NCI-H128 (cell line): Measurements from ENCODE around the gene ATP8A2.

Experiments used
- DNase-seq: peaks from one replicate; lab custom pipeline; 2025; ENCODE audit not compliant: unreplicated experiment; lab: John Stamatoyannopoulos, UW

Gene ATP8A2

DNA sequence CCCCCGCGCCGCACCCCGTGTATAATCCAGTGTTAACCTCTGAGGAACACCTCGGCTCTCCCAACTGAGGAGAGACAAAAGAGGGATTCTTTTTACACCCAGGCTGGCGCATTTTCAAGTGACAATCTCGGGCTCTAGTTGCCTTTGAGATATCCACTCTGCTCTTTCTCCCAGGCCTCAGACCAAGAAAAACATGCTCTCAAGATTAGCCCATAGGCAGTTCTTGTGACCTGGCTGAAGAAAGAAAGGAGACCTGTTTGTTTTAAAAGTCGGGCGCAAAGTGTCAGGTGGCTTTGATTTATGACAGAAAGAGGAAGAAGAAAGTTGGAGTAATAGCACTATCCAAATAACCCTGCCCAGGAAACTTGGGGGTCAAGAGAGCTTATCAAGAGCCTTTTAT, 652.8 kb downstream of the ATP8A2 start:
- no peak for DNase-seq

DNA sequence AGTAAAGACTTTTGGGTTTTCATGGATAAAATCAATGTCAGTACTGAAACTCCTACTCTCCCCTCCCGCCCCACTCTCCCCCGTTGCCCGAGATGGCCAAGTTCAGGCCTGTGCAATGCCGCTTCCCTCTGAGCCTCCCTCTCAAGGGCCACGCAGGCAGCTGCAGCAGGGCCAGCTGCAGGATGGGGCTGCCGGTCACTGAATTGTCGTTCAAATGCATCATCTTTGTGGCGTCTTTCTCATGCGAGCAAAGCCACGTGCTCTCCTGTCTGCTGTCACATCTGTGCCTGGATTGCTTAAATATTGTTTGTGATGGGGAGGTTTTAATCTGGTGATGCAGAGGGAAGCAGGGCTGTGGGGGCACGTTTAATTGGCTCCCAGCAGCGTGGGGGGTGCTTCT, 653.4 kb downstream of the ATP8A2 start:
- DNase-seq: no peak

DNA sequence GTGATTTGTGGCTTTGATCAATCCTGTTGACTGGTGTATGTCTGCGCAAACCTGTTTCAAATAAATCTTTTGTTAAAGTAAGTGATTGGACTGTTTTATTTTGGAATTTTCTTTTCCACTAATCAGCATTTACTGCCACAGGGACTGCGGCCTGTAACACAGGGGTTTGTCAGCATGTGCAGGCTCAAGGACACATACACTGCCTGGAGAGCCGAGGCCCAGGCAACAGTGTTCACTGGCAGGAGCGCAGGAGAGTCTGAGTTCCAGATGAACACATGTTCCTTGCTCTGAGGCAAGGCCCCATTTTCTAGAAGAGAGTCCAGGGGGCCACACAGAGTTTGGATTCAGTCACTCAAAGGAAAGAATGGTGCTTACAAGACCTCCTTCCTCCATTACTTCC, 654.0 kb downstream of the ATP8A2 start:
- DNase-seq: no peak

DNA sequence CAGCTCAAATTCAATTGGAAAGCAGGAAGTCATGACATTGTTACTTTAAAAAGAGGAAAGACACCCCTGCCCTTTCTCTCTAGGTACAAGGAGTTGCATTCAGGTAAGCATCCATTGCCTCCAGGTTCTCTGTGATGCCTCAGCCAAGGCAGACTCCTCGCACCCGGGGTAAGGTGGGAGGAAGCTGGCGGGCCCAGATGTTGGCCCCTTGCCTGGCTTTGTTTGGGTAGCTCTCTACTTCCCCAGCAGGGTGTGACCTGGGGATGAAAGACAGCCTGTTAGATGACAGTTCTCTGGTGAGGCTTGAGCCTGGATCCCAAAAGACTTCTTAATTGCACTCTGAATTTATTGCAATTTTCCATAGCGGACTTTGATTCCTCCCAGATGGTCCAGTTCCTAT, 654.4 kb downstream of the ATP8A2 start:
- DNase-seq: no peak

DNA sequence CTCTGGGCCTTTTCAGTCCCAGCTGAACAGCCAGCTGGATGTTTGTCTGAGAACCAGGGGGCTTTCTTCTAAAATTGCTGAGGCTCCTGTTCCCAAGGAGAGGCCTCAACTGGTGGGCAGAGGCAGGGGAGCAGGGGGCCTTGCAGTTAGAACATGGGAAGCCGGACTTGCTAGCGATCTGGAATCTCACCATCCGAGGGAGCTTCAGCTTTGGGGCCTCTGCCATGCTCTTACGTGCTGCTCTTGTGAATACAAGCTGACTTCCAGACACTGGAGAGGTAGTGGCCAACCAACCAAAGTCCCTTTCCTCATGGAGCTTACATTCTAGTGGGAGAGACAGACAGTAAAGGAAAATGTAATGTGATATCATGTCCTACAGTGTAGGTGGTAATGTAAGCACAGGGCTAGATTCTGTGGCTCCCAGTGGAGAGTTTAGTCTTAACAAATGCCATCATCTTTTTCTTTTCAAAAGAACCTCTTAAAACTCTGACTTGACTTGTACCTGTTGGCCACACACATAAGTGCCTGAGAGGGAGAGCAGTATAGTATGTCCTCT, 657.9 kb downstream of the ATP8A2 start:
- DNase-seq: no peak

DNA sequence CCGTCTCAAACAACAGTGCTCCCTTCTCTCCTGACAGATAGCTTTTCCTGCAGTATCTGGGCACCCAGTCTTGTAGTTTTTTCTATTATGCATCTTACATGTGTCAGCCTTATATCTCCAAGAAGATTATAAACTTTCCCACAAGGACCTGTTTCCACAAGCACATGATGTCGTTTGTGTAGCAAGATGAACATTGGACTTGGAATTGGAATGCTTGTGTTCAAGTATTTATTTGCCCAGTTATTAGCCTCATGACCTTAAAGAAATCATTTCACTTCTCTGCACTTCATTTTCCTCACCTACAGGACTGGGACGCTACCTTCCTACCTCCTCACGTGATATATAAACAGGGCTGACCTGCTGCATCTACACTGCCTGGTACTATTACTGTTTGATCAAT, 658.6 kb downstream of the ATP8A2 start:
- no peak for DNase-seq

DNA sequence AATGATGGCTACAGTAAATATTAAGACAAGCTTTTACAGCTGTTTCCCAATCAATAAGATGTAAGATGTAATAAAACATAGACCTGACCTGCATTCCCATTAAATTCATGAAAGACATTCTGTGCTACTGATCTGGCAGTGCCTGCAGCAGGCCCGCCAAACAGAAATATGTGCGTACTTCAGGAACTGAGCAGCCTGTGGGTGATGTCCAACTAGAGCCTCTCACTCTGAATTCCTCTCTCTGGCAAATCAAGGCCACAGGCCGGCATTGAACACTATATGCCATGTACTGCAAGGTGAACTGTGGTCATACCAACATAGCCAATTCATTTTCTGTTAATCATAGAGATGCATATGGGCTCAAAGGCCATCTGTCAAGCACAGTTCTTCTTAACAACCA, 662.2 kb downstream of the ATP8A2 start:
- DNase-seq: no peak

DNA sequence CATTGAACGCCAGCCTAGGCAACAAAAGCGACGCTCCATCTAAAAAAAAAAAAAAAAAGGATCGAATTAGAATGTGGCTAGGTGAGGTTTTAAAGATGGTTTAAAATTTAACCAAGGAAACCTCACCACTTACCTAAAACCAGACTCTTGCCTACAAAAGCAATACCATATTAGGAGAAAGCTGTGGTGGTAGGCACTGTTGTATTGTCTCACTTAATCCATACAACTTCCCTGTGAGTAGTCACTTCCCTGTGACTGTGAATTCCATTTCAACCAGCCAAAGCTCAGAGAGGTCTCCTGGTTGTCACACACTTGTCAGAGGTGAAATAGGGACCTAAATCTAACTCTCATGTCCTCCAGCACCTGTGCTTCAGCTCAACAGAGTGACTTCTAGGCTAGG, 664.6 kb downstream of the ATP8A2 start:
- DNase-seq: no peak

DNA sequence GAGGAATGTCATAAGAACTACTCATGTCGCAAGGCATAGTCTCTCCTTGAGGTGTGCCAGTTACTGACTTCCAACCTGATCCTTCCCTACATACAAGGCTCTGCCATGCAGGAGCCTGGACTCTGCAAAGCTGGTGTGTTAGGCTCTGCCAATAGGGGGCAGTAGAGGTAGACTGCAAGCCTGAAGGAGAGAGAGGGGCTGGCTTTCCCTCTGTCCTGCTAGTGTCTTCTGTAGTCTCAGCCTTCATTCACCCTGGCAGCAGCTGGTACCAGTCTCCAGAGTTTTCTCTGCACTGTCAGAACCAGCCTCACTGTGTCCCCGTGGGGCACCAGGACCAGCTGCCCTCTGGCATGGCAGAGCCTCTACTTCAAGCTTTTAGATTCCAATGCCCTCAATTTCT, 665.5 kb downstream of the ATP8A2 start:
- DNase-seq: no peak

DNA sequence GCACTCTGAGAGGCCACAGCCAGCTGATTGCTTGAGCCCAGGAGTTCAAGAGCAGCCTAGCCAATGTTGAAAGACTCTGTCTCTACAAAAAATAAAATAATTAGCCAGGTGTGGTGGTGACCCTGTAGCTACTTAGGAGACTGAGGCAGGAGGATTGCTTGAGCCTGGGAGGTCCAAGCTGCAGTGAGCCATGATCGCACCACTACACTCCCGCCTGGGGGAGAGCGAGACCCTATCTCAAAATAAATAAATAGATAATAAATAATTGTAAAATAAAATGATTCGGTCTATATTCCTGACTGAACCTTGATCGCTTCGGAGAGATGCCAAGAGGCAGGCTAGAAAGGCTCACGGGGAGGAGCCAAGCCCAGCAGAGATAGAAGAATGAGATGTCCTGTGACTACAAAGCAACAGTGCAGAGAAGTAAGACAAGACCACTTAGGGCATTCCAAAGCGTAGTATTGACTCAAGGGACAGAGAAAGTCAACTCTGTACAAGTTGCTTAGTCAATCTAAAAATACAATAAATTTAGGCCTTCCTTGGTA, 667.2 kb downstream of the ATP8A2 start:
- DNase-seq: no peak

DNA sequence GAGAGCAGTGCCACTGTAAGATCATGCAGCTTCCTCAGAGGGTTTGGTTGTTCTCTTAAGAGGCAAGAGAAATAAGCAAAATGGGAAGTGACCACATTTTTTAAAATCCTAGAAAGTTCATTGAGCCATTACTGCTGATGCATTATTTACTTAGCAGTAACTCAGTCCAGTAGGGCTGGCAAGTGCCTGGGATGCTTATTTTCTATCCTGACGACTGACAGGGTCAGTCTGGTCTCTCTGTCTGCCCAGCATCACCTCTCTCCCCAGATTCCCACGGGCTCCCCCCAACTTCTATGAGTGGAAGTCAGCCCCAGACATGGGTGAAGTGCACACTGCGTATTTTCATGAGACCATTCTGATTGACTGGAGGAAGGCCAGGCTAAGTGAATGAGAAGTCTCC, 669.7 kb downstream of the ATP8A2 start:
- DNase-seq: no peak

DNA sequence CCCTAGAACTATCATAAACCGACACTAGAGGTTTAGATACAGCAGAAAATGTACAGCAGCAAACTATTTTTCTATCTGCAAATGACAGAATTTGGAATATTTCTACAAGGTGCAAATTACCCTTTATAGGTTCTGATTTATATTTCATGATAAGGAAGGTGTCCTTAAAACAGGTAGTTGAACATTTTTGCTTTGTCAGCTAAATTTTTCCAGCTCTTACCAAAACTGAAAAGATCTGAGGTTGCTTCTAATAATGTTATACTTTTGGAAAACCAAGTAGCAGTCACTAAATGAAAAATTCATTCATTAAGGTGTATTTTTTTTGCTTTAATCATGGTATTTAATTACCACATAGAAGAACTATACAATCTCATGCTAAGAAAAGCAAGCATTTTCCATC, 671.0 kb downstream of the ATP8A2 start:
- DNase-seq: no peak

DNA sequence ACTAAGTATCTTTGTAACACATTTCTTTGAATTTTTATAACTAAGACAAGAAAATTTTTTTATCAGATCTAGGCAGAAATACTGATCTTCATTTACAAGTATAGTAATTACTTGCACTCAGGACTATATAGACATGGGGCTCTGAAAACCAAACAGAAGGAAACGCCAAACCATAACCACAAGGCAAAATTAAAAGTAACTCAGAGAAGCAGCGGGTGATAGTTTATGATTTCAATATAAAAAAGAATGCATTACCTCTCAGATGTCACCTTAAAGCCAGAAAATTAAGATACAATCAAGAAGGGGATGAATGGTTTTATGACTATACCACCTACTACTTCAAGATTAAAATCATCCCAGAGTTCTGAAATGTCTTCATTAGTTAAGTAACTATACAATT, 673.4 kb downstream of the ATP8A2 start:
- no peak for DNase-seq

DNA sequence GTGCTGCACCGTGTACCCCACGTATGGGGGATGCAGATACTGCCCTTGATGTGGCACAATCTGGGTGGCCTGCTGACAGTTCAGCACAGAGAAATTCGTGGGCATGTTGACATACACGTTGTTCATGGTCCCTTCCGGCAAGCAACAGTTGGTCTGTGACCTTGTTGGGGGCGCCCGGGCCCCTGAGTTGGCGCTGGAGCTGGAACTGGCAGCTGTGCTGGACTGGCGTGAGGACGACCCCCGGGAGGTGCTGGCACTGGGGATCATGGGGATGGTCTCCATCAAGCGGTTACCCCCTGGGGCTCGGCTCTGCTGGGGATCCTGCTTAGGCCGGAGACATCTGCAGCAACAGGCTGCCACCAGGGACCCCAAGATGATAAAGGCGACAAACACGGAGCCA, 674.9 kb downstream of the ATP8A2 start:
- DNase-seq: no peak

DNA sequence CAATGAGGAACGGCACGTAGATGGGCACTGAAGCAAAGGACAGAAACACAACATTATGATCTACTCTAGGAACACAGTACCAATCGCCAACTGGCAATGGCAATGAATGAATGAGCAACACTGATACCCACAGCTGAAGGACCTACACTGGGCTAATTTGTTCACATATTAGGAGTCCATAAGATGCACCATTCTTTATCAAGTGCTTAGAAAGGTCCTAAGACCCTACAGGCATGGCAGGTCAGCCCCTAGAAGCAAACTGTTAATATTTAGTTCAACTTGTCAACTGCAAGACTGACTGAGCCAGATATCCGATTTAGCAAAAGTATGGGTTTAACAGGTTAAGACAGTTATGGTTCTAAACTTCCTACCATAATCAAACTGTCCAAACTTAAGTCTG, 675.3 kb downstream of the ATP8A2 start:
- no peak for DNase-seq

DNA sequence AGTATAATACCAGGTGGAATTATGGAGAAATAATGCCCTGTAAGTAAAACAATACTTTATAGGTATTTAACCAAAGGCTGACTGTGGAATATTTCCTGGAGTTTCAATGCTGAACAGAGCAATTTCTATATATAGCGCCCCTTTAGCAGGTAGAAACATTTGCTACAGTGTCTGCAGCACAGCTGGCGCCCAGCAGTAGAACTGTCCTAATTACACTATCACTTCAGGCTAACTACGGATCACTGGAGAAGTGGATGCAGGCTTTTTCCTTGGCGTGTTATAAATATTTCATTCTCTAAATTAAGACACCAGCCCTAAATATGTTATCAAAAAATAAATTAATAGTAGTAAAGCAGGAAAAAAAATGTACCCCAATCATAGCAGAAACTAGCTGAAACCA, 677.0 kb downstream of the ATP8A2 start:
- DNase-seq: no peak

DNA sequence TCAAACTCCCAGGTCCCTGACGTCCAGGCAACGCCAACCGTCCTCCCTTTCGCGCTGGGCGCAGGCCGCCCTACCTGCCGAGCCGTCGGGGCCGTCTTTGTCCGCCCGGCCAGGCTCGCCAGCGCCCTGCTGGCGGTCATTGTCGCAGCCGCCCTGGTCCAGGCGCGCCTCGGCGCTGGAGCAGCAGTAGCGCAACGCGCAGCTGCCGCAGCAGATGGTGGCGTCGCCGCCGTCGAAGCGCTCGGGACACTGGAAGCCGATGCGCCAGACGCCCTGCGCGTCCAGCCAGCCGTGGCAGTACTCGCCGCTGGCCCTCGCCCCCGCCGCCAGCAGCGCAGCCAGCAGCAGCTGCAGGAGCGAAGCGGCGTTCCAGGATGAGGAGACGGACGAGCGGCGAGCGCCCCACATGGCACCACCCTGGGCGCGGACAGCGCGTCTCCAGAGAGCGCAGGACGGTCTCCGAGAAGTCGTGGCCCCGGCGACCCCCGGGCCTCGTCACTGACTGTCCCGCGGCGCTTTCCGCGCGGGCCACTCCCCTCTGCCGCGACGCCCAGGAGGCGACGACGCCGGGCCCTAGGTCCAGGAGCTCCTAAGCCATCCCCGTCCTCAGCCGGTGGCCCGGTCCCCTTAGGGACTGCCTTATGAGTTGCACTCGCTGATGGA, 678.9 kb downstream of the ATP8A2 start:
- no peak for DNase-seq

DNA sequence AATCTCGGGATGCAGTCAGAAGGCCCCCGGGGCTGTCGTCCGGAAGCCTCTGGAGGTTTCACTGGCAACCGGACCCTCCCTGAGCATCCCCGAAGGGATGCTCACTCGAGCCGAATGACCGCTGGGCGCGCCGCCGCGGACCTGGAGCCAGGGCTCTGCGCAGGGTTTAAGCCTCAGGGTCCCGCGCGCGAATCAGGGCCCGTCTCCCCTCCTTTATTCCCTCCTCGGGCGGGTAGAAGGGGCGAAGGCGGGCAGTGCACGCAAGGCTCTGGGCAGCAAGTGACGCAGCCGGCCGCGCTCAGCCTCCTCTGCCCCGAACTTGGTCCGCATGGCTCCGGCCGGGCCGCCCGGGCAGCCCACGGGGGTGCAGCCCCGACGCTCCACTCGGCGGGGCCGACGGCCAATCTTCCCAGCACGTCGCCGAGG, 679.5 kb downstream of the ATP8A2 start:
- no peak for DNase-seq

DNA sequence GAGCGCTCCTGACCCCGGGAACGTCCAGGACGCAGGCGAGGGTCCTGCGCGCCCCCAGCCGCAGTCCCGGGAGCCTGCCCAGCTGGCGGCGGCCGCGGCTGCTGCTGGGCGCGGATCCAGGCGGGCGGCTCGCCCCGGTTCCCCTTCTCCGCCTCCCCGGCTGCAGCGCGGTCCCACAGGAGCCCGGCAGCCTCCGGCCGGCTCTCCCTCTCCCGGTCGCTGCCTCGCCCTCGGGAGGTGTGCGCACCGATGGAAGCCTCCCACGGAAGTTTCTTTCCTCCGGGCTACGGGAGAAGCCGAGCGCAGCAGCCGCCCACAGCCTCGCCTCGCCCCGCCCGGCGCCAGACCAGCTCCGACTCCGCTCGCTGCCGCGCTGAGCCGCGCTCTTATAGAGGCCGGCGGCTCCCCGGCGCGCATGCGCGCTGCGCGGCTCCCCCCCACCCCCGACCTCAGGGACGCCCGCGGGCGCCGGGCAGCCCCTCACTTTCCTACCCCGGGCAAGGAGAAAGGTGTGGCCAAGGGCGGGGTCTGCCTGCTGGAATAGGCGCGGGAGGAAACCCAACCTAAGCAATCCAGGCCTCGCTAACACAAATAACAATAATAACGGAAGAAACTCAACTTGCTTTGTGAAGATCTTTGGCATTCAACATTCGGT, 680.0 kb downstream of the ATP8A2 start, which contains the start of gene SHISA2:
TSS of gene SHISA2 (minus strand) at position 360 of the 655 bp plus-strand sequence. CDS start 1,041 bp downstream, outside the sequence.
- DNase-seq: no peak

DNA sequence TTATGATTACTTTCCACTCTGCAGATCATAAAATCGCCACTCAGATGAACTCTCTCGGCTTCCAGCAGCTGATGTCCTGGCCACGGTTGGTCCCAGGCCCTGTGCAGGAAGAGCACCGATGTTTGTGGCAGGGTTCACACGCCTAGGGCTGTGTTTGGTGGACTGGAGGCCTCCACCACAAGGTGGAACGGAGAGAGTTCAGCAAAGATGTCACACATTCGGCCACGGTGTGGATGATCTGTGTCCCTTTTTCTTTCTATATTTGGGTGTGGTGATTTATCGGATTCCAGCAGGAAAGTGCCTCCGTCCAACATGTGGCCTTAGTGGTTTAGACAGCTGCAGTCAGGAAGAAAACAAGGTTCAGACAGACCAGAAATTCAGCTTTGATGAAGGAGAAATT, 680.6 kb downstream of the ATP8A2 start:
- no peak for DNase-seq

DNA sequence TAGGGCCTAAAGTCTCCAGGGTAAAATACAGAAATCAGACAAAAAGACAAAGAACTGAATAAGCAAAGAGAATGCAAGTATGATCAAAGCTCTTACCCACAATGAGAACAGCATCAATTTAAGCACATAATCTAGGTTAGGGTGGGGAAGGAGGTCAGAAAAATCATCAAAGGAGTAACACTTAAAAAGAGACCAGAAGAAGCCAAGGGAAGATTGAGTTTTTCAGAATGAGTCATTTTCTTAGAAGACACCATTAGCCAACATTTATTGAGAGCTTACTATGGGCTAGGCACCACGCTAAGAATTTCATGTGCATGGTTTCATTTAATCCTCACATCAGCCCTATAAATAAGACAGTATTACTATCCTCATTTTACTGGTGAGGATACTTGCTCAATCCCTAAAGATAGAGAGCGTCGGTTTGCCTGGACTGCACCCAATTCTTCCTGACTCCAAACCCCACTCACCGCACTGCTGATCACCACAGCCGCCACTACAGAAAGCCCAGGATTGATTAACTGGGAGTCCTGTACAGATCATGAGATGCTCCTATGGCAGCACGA, 681.7 kb downstream of the ATP8A2 start:
- no peak for DNase-seq

DNA sequence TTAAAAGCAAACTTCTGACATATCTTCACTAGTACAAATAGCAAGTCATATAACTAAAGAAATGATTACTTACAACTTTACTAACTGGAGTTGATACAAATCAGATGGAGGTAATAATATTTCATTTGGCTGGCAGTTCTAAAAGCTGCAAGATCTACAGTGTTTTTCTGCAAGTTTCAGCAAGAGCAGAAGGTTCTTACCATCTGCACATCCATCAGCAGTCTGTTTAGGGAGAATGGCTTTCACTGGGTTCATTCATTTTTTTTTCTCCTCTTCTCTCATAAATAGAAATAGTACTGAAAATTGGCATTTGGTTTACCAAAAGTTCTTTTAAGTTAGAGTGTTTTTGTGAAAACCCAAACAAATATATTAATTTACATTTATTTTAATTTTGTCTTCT, 683.1 kb downstream of the ATP8A2 start:
- DNase-seq: no peak
